ENCODE measurements around the gene PIGU. TPM values are rescaled to one million over a fixed set of nuclear protein-coding genes. Genes with fewer than 3 reads are reported as not detected.

The PIGU gene
- total and polyA plus RNA-seq, 9 of the 15 experiments (the other 6 are each of a cell fraction or from before 2014, with no cell fraction given) = 6.5 to 100 (median 28.1) TPM

GRCh38 chr20:34689486-34689885 is 12.6 kb upstream of the PIGU start:
- ChIA-PET CTCF (ENCODE audit: low intra/inter-chr PET ratio) (no interaction called here), POLR2A (interaction anchor here (0.6 to 3.0 kb wide), 5 partner anchors 12 to 1515 kb away, joined by 3 to 16 read pairs (median 6); partner anchors contain the start of genes PIGU and TP53INP2)
- ATAC-seq (peak; percentile 31; the same call in 1 of the 3 replicates), DNase-seq (ENCODE audit: extremely low read depth in 1 of 4, low spot score in 3 of 4) (no peak), FAIRE-seq (peak; percentile 82)
- peaks cover 0 to 8% of the 10 kb centered on the region in 2 experiments; a peak in 3 of 5 replicates for H3K4me1 ChIP-seq (replicated peaks in 1 of 2; ENCODE audit: control insufficient read depth in 2 of 2, insufficient read depth in 2 of 2, low read length in 2 of 2)
- no peak overlapping the region for H3K27ac ChIP-seq (ENCODE audit: extremely low read depth, low read depth, low read length)
- H3K4me3 ChIP-seq = no peak overlapping the region
- intact Hi-C loops (cut with micrococcal nuclease) (no loop called here), in situ Hi-C loops (cut with MboI) (no loop called here)
- H3K4me2 ChIP-seq (ENCODE audit: insufficient read depth, low read length) = no peak overlapping the region
- no peak overlapping the region for H3K9ac ChIP-seq (ENCODE audit: insufficient read depth in 1 of 2, low read depth in 2 of 2, low read length in 2 of 2)
- H3K36me3 ChIP-seq (ENCODE audit: control insufficient read depth, insufficient read depth, low read length) = no peaks in the 10 kb centered on the region
- H3K9me3 ChIP-seq (replicated peaks; ENCODE audit: control insufficient read depth, insufficient read depth, low read depth, low read length) = no peaks in the 10 kb centered on the region
- H2AFZ ChIP-seq (ENCODE audit: low read depth, low read length) = no peak overlapping the region; the same call in 1 of the 2 replicates
- 20% methylated on average over 2 of the region's 2 CpGs for WGBS (ENCODE audit: insufficient coverage, low coverage, missing lambda C conversion rate)
- H4K20me1 ChIP-seq (replicated peaks; ENCODE audit: control insufficient read depth, insufficient read depth, low read length) = no peaks in the 10 kb centered on the region
- BruUV-seq (replicated peaks) = no TSS peak
- H3K27me3 ChIP-seq (ENCODE audit: control insufficient read depth in 2 of 2, insufficient read depth in 2 of 2, low read length in 2 of 2) = no peaks in the 10 kb centered on the region
- H3K79me2 ChIP-seq (ENCODE audit: control insufficient read depth, insufficient read depth, low read length) = no peaks in the 10 kb centered on the region
- no peaks in the 10 kb centered on the region for H3K9me1 ChIP-seq (ENCODE audit: control insufficient read depth, insufficient read depth, low read length)
- TF ChIP-seq ATF7 (IDR thresholded peaks at IDR 0.05) = 0 out of 2 replicates have a peak, but pooled peaks have one; percentile 10
- TF ChIP-seq THAP12 (CRISPR knock-in tag; IDR thresholded peaks at IDR 0.05) = no peak
- no peak for TF ChIP-seq KHSRP (IDR thresholded peaks at IDR 0.05)
- TF ChIP-seq EGR1 (conservative IDR thresholded peaks at IDR 0.05) = no peak
- TF ChIP-seq TRIM28 (IDR thresholded peaks at IDR 0.05) = no peak
- TF ChIP-seq, protein P1, sequence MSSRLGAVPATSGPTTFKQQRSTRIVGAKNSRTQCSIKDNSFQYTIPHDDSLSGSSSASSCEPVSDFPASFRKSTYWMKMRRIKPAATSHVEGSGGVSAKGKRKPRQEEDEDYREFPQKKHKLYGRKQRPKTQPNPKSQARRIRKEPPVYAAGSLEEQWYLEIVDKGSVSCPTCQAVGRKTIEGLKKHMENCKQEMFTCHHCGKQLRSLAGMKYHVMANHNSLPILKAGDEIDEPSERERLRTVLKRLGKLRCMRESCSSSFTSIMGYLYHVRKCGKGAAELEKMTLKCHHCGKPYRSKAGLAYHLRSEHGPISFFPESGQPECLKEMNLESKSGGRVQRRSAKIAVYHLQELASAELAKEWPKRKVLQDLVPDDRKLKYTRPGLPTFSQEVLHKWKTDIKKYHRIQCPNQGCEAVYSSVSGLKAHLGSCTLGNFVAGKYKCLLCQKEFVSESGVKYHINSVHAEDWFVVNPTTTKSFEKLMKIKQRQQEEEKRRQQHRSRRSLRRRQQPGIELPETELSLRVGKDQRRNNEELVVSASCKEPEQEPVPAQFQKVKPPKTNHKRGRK (tag; IDR thresholded peaks at IDR 0.05) = no peak
- peak; percentile 69 for TF ChIP-seq RBM25 (IDR thresholded peaks at IDR 0.05; ENCODE audit: low read depth, low read length, severe bottlenecking)
- TF ChIP-seq RCOR1 (IDR thresholded peaks at IDR 0.05; ENCODE audit: borderline replicate concordance in 1 of 2, low read depth in 2 of 2, low read length in 2 of 2) = peak in 1 of 2 experiments; percentile 52; a peak in 1 of 4 replicates
- 0 out of 2 replicates have a peak, but pooled peaks have one; percentile 15 for TF ChIP-seq GABPA (tag; conservative IDR thresholded peaks at IDR 0.05; ENCODE audit: low read depth)
- TF ChIP-seq ESRRB (CRISPR knock-in tag; IDR thresholded peaks at IDR 0.05; ENCODE audit: borderline replicate concordance) = no peak
- TF ChIP-seq, protein P2, sequence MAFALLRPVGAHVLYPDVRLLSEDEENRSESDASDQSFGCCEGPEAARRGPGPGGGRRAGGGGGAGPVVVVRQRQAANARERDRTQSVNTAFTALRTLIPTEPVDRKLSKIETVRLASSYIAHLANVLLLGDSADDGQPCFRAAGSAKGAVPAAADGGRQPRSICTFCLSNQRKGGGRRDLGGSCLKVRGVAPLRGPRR (CRISPR knock-in tag; IDR thresholded peaks at IDR 0.05) = no peak
- TF ChIP-seq TOE1 (IDR thresholded peaks at IDR 0.05; ENCODE audit: borderline replicate concordance) = no peak
- TF ChIP-seq TOE1 (CRISPR knock-in tag; IDR thresholded peaks at IDR 0.05; ENCODE audit: borderline replicate concordance, low read depth) = no peak
- peak in 1 of 2 experiments; percentile 67; a peak in 2 of 4 replicates for TF ChIP-seq KDM1A (IDR thresholded peaks at IDR 0.05)
- TF ChIP-seq, protein P3, sequence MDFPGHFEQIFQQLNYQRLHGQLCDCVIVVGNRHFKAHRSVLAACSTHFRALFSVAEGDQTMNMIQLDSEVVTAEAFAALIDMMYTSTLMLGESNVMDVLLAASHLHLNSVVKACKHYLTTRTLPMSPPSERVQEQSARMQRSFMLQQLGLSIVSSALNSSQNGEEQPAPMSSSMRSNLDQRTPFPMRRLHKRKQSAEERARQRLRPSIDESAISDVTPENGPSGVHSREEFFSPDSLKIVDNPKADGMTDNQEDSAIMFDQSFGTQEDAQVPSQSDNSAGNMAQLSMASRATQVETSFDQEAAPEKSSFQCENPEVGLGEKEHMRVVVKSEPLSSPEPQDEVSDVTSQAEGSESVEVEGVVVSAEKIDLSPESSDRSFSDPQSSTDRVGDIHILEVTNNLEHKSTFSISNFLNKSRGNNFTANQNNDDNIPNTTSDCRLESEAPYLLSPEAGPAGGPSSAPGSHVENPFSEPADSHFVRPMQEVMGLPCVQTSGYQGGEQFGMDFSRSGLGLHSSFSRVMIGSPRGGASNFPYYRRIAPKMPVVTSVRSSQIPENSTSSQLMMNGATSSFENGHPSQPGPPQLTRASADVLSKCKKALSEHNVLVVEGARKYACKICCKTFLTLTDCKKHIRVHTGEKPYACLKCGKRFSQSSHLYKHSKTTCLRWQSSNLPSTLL (IDR thresholded peaks at IDR 0.05) = no peak
- TF ChIP-seq GTF2F1 (IDR thresholded peaks at IDR 0.05; ENCODE audit: low read depth, low read length) = no peak
- TF ChIP-seq SRSF9 (IDR thresholded peaks at IDR 0.05; ENCODE audit: borderline replicate concordance, low read depth, low read length) = no peak
- TF ChIP-seq SPI1 (IDR thresholded peaks at IDR 0.05; ENCODE audit: borderline replicate concordance, low read depth, low read length) = peak; percentile 23; the same call in 1 of the 2 replicates

Data from K562 (cell line).